ENCODE results near the gene EIF4EBP3.

The EIF4EBP3 gene

DNA sequence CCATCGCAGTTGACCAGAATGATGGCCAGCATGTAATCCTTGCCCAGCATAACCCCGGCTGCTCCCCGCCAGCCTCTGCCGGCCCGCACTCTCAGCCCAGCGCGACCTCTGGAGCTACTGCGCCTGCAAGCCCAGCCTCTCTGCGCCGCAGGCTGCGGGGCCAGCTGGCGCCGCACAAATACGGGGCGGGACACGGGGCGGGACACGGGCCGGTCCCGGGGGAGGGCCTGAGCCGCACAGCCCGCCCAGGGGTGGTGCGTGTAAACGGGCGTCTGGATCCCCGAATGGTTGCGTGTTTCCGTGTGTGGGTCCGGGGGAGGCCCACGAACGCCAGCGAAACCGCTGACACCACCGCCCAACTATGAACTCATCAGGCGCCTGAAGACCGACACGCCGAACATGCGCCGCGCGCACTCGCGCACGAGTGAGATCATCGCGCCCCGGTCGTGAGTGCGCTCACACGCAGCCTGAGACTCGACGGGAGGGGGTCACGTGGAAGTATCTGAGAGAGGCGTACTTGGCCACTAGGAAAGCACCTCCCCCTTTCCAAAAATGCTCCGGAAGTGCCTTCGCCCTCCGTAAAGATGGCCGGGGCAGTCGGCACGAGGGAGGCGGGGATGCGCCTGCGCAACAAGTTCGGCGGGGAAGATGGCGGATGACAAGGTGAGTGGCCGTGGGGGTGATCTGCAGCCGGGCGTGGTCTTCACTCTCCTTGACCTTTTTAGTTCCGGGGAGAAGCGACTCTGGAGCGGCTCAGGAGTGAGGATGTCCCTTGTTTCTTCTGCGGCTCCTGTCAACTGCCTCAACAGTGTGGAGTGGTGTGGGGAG lies 16.9 kb downstream of the EIF4EBP3 start, which contains the start of the genes APBB3 and SLC35A4:
Gene APBB3 (minus strand): TSS at position 403 of the 828 bp plus-strand sequence. CDS start 353 bp downstream, at position 50.
Gene SLC35A4 (plus strand): TSS at position 633 of the 828 bp plus-strand sequence. CDS start 2,342 bp downstream, outside the sequence.
- H3K4me3 Mint-ChIP-seq: peak within 1 kb of the TSS; percentile 97
- DNase-seq (peak; percentile 95), ATAC-seq (peak; percentile 90)
- no peaks in the 10 kb centered on the region for H3K9me3 Mint-ChIP-seq
- H3K27ac Mint-ChIP-seq: peak within 1 kb of the TSS; percentile 98
- H3K4me1 Mint-ChIP-seq: peaks cover 51% of the 10 kb centered on the region
- H3K36me3 Mint-ChIP-seq (ENCODE audit: low read depth): peaks cover 28% of the 10 kb centered on the region
- no peaks in the 10 kb centered on the region for H3K27me3 Mint-ChIP-seq

DNA sequence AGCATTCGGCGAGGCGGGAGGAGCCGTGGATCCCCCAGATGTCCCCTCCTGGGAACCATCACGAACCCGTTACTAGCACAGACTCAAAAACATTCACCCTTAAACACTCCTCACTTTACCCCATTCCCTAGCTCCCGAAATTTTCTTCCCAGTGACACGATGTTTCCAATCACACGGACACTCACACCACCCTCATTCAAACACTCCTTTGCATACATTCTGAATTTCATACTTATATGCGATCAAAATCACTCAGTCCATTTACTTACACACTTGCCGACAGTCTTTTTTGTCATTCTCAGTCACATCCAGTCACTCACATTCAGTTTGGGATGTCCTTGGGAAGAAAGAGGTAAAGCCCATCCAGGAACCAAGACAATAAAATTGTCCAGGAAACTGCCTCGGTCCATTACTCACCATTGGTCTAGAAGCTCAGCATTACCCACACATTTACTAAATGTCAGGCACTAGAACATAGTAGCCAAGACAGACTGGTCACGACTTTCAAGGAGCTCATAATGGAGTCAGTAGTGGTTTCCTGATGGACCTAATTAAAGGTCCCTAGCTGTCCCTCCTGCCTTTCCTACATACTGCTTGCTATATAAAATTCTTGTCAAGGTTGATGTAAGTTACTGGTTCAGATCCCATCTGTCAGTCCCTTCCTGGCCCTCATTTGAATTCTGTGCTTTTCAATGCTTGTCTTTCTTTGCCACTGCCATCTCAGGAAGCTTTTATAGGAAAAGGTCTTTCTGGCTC lies 17.7 kb downstream of the EIF4EBP3 start:
- DNase-seq (no peak), ATAC-seq (no peak)
- Mint-ChIP-seq H3K4me1 (peaks cover 57% of the 10 kb centered on the region), H3K9me3 (no peaks in the 10 kb centered on the region), H3K36me3 (ENCODE audit: low read depth) (peaks cover 28% of the 10 kb centered on the region), H3K4me3 (peak overlapping the region; percentile 97), H3K27ac (peak overlapping the region; percentile 98), H3K27me3 (no peaks in the 10 kb centered on the region)

DNA sequence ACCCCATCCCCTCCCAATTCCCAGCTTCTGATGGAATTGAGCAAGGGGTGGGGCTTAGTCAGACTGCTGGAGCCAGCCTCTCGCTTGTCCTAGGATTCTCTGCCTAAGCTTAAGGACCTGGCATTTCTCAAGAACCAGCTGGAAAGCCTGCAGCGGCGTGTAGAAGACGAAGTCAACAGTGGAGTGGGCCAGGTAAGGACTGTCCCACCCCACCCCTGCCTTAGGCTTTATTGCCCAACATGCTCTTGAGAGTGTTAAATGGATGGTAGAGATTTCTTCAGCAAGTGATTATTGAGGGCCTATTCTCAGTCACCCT lies 18.3 kb downstream of the EIF4EBP3 start:
- Mint-ChIP-seq H3K4me3 (peak overlapping the region; percentile 97), H3K36me3 (ENCODE audit: low read depth) (peaks cover 30% of the 10 kb centered on the region), H3K4me1 (peaks cover 59% of the 10 kb centered on the region), H3K9me3 (no peaks in the 10 kb centered on the region), H3K27me3 (no peaks in the 10 kb centered on the region), H3K27ac (peak overlapping the region; percentile 98)
- DNase-seq (no peak), ATAC-seq (no peak)

DNA sequence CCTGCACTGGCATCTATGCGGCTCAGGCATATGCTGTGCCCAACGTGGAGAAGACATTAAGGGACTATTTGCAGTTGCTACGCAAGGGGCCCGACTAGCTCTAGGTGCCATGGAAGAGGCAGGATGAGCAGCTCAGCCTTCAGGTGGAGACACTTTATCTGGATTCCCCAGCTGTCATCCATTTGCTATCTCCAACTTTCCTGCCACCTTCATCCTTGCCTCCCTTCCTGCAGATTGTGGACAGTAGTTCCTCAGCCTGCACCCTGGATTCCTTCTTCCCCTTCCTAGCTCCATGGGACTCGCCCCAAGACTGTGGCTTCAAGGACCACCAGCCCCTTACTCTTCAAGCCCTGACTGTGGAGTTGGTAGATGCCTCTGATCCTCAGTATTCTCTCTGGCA lies 19.2 kb downstream of the EIF4EBP3 start:
- ATAC-seq (no peak), DNase-seq (no peak)
- no peaks in the 10 kb centered on the region for H3K27me3 Mint-ChIP-seq
- H3K36me3 Mint-ChIP-seq (ENCODE audit: low read depth): peaks cover 30% of the 10 kb centered on the region
- H3K9me3 Mint-ChIP-seq: no peaks in the 10 kb centered on the region
- peak overlapping the region; percentile 14 for H3K4me3 Mint-ChIP-seq
- H3K27ac Mint-ChIP-seq: peak overlapping the region; percentile 41
- H3K4me1 Mint-ChIP-seq: peaks cover 59% of the 10 kb centered on the region

DNA sequence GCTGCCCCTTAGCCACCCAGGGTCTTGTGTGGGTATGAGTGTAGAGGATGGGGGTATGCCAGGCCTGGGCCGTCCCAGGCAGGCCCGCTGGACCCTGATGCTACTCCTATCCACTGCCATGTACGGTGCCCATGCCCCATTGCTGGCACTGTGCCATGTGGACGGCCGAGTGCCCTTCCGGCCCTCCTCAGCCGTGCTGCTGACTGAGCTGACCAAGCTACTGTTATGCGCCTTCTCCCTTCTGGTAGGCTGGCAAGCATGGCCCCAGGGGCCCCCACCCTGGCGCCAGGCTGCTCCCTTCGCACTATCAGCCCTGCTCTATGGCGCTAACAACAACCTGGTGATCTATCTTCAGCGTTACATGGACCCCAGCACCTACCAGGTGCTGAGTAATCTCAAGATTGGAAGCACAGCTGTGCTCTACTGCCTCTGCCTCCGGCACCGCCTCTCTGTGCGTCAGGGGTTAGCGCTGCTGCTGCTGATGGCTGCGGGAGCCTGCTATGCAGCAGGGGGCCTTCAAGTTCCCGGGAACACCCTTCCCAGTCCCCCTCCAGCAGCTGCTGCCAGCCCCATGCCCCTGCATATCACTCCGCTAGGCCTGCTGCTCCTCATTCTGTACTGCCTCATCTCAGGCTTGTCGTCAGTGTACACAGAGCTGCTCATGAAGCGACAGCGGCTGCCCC lies 19.8 kb downstream of the EIF4EBP3 start:
- Mint-ChIP-seq H3K36me3 (ENCODE audit: low read depth) (peaks cover 30% of the 10 kb centered on the region), H3K4me3 (peak overlapping the region; percentile 14), H3K27ac (peak overlapping the region; percentile 41), H3K4me1 (peaks cover 59% of the 10 kb centered on the region), H3K27me3 (no peaks in the 10 kb centered on the region), H3K9me3 (no peaks in the 10 kb centered on the region)
- DNase-seq (no peak), ATAC-seq (no peak)

DNA sequence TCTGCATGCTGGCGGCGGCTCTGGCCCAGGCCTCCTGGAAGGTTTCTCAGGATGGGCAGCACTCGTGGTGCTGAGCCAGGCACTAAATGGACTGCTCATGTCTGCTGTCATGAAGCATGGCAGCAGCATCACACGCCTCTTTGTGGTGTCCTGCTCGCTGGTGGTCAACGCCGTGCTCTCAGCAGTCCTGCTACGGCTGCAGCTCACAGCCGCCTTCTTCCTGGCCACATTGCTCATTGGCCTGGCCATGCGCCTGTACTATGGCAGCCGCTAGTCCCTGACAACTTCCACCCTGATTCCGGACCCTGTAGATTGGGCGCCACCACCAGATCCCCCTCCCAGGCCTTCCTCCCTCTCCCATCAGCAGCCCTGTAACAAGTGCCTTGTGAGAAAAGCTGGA lies 20.4 kb downstream of the EIF4EBP3 start:
- H3K9me3 Mint-ChIP-seq: no peaks in the 10 kb centered on the region
- DNase-seq (no peak), ATAC-seq (no peak)
- H3K27ac Mint-ChIP-seq: peak overlapping the region; percentile 91
- H3K4me1 Mint-ChIP-seq: peaks cover 56% of the 10 kb centered on the region
- peaks cover 30% of the 10 kb centered on the region for H3K36me3 Mint-ChIP-seq (ENCODE audit: low read depth)
- no peaks in the 10 kb centered on the region for H3K27me3 Mint-ChIP-seq
- no peak overlapping the region for H3K4me3 Mint-ChIP-seq

DNA sequence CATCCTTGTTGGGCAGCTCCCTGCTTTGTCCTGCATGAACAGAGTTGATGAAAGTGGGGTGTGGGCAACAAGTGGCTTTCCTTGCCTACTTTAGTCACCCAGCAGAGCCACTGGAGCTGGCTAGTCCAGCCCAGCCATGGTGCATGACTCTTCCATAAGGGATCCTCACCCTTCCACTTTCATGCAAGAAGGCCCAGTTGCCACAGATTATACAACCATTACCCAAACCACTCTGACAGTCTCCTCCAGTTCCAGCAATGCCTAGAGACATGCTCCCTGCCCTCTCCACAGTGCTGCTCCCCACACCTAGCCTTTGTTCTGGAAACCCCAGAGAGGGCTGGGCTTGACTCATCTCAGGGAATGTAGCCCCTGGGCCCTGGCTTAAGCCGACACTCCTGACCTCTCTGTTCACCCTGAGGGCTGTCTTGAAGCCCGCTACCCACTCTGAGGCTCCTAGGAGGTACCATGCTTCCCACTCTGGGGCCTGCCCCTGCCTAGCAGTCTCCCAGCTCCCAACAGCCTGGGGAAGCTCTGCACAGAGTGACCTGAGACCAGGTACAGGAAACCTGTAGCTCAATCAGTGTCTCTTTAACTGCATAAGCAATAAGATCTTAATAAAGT lies 21.1 kb downstream of the EIF4EBP3 start:
- ATAC-seq (no peak), DNase-seq (no peak)
- peak overlapping the region; percentile 91 for H3K27ac Mint-ChIP-seq
- H3K27me3 Mint-ChIP-seq: no peaks in the 10 kb centered on the region
- peaks cover 51% of the 10 kb centered on the region for H3K4me1 Mint-ChIP-seq
- peak overlapping the region; percentile 69 for H3K4me3 Mint-ChIP-seq
- H3K9me3 Mint-ChIP-seq: no peaks in the 10 kb centered on the region
- peaks cover 30% of the 10 kb centered on the region for H3K36me3 Mint-ChIP-seq (ENCODE audit: low read depth)

DNA sequence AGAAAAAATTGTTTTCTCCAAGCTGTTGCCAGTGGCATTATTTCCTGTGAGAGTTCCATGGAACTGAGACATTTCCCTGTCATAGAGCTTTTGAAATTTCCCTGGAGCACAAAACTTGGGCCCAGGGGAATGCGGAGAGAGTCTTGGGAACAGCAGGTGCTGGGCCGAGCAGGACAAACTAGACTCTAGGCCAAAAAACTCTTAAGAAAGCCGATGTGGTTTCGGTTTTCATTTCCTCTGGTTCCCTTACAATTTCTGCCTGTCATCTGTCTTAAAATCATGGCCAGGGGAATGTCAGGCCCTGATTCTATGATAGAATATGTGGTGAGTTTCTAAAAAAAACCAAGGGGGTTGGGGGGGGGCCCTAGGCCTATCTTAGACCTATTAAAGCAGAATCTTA lies 21.7 kb downstream of the EIF4EBP3 start:
- peaks cover 30% of the 10 kb centered on the region for H3K36me3 Mint-ChIP-seq (ENCODE audit: low read depth)

DNA sequence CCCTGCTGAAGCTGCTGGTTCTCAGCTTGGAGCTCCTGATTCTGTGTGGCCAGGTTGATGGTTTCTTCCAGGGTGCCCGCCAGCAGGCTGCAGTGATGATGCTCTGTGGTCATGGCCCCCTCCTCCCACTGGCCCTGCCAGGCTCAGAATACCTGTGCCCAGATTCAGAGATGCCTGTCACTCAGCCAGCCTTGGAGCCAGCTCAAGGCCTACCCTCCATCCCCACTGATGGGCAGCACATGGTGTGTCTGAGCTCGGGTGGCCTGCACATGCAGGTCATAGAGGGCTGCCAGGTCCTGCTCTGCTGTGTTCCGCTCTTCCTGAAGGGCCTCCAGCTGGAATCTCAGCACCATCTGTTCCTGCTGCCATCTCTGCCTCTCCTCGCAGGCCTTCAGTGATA lies 22.6 kb downstream of the EIF4EBP3 start:
- Mint-ChIP-seq H3K27me3 (no peaks in the 10 kb centered on the region), H3K4me3 (no peak overlapping the region), H3K9me3 (no peaks in the 10 kb centered on the region), H3K36me3 (ENCODE audit: low read depth) (peaks cover 24% of the 10 kb centered on the region), H3K4me1 (peaks cover 39% of the 10 kb centered on the region), H3K27ac (no peak overlapping the region)
- no peak for ATAC-seq
- DNase-seq: no peak

More for the DNA sequence above, 21.7 kb downstream of the EIF4EBP3 start:
- Mint-ChIP-seq H3K4me3 (peak overlapping the region; percentile 69), H3K27me3 (no peaks in the 10 kb centered on the region), H3K4me1 (peaks cover 45% of the 10 kb centered on the region), H3K9me3 (no peaks in the 10 kb centered on the region), H3K27ac (peak overlapping the region; percentile 91)
- DNase-seq: no peak
- no peak for ATAC-seq

DNA sequence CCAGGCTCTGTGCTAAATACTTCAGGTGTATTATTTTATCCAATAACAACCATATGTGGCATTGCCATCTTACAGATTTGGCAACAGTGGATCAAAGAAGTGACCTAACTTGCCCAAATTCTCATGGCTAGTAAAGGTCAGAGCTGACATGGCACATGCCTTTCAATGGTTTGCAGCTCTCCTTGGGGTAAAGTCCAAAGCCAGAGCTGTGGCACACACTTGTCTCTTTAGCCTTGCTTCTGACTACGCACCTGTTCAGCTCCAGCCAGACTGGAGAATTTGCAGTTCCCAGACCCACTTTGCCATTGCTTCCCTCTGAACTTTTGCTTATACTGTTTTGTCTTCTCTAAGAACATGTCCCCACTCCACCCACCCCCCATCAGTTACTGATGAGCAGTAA lies 23.0 kb downstream of the EIF4EBP3 start:
- no peak overlapping the region for H3K4me3 Mint-ChIP-seq

DNA sequence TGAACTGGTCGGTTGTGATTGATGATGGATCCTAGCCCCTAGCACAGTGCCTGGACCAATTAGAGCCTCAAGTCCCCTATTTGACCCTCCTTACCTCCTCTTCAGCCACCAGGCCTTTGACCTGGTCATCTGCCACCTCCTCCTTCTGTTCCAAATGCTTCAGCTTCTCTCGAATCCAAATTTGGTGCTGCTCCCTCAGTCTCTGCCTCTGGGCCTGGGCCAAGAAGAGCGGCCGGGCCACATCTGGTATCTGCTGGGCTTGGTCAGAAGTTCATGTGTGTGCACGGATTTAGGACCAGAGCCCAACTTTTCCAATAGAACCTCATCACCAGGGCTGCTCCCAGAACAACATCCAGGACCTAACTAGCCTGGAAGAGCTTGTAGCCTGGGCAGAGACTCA lies 23.6 kb downstream of the EIF4EBP3 start:
- H3K4me3 Mint-ChIP-seq: no peak overlapping the region
- DNase-seq: no peak
- peaks cover 28% of the 10 kb centered on the region for H3K4me1 Mint-ChIP-seq

More for the DNA sequence above, 23.0 kb downstream of the EIF4EBP3 start:
- H3K27ac Mint-ChIP-seq: no peak overlapping the region
- peaks cover 20% of the 10 kb centered on the region for H3K36me3 Mint-ChIP-seq (ENCODE audit: low read depth)
- no peaks in the 10 kb centered on the region for H3K27me3 Mint-ChIP-seq
- DNase-seq (no peak), ATAC-seq (no peak)
- no peaks in the 10 kb centered on the region for H3K9me3 Mint-ChIP-seq
- H3K4me1 Mint-ChIP-seq: peaks cover 34% of the 10 kb centered on the region

DNA sequence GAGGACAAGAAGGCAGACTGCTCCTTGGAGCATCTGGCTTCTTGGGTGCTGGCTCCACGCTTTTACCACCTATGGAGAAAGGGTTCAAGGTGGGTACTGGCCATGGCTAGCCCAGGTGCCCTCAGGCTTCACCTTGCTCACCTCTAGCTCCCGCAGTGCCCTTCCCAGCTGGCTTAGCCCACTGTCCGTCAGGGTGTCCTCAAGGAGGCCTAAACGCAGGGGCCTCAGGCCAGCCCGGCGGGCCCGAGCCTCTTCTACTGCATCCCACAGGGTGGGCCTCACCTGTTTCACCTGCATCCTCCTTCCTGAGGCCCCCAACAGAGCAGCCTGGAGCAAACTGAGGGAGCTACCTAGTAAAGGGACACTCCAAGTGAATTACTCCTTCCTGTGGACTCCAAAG lies 26.2 kb downstream of the EIF4EBP3 start:
- DNase-seq (no peak), ATAC-seq (no peak)
- Mint-ChIP-seq H3K36me3 (ENCODE audit: low read depth) (peaks cover 2% of the 10 kb centered on the region), H3K9me3 (no peaks in the 10 kb centered on the region), H3K4me1 (peaks cover 15% of the 10 kb centered on the region), H3K4me3 (no peak overlapping the region), H3K27me3 (no peaks in the 10 kb centered on the region), H3K27ac (no peak overlapping the region)

More for the DNA sequence above, 23.6 kb downstream of the EIF4EBP3 start:
- no peak overlapping the region for H3K27ac Mint-ChIP-seq
- peaks cover 14% of the 10 kb centered on the region for H3K36me3 Mint-ChIP-seq (ENCODE audit: low read depth)
- ATAC-seq: no peak
- H3K9me3 Mint-ChIP-seq: no peaks in the 10 kb centered on the region
- no peaks in the 10 kb centered on the region for H3K27me3 Mint-ChIP-seq

DNA sequence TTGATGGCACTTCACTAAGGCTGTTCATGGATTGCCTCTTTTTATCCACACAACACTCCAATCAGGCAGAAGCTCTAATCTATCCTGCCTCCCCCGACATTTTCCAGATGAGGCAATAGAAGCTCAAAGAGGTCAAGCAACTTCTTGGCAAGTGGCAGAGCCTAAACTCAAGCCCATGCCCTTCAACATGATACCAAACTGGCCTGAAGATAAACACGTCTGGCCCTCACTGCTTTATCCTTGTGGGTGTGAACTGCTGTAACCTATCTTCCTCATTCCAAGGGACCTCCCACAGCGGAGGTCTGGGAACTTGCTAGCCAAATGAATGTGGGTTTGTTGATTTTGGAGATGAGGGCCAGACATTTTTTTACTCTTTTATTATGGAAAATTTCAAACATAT lies 26.7 kb downstream of the EIF4EBP3 start:
- Mint-ChIP-seq H3K9me3 (no peaks in the 10 kb centered on the region), H3K27ac (no peak overlapping the region), H3K36me3 (ENCODE audit: low read depth) (peaks cover 2% of the 10 kb centered on the region), H3K4me3 (no peak overlapping the region), H3K27me3 (no peaks in the 10 kb centered on the region), H3K4me1 (peaks cover 10% of the 10 kb centered on the region)
- DNase-seq (no peak), ATAC-seq (no peak)

DNA sequence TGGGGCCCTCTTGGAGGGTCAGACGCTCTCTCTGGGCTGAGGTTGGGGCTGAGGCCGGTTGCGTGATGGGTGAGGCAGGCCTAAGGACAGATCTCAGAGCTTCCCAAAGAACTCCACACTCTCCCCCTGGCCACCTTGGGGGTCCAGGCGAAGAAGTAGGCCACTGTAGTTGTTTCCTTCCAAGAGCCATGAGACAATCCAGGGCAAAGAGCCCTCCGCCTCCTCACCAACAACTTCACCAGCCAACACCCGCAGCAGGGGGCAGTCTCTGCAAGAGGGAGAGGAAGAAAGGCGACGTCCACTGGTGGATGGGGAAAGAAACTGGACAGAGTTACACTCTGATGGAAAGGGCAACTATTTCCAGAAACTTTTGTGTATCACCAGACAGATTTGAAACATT lies 27.8 kb downstream of the EIF4EBP3 start:
- H3K4me1 Mint-ChIP-seq: peaks cover under 1% of the 10 kb centered on the region
- H3K27ac Mint-ChIP-seq: no peak overlapping the region
- peaks cover under 1% of the 10 kb centered on the region for H3K36me3 Mint-ChIP-seq (ENCODE audit: low read depth)
- DNase-seq (no peak), ATAC-seq (no peak)
- no peak overlapping the region for H3K4me3 Mint-ChIP-seq
- H3K9me3 Mint-ChIP-seq: no peaks in the 10 kb centered on the region
- H3K27me3 Mint-ChIP-seq: peaks cover 2% of the 10 kb centered on the region

All from activated naive CD8-positive, alpha-beta T cell treated with anti-CD3 and anti-CD28 coated beads, Interleukin-2, amount 50 U/mL, for 24 hours (primary cell).